H1 (cell line): ENCODE measurements around the gene DMBX1. TPM values are rescaled to one million over a fixed set of nuclear protein-coding genes. Genes with fewer than 3 reads are reported as not detected.

Source experiments
- EGR1 ChIP-seq: IDR thresholded peaks from 2 replicates; pipeline ENCODE4 v1.6.1; 2011; ENCODE audit warnings: low read depth, low read length, borderline replicate concordance
- USF2 ChIP-seq: IDR thresholded peaks from 2 replicates; pipeline ENCODE4 v1.6.1; 2011; ENCODE audit warnings: low read length, improper control_type of control experiment
- polyA plus RNA-seq, 7 experiments: library from polyadenylated mRNA; depleted of rRNA in 3 of 7; stranded (reverse) in 5 of 7; unstranded in 2 of 7; fragments of >200 nt in 5 of 7; fragments of 200-250 nt in 2 of 7; gene quantifications; 1 replicate in 5 of 7; 2 replicates in 1 of 7; 4 replicates in 1 of 7; pipeline versions ENCODE4 v1.2.1 to v1.2.3, GENCODE V29; 2011 to 2013; ENCODE audit warnings: missing spikeins in 2 of 7, mixed read lengths in 2 of 7
- total RNA-seq: library from RNA; stranded (reverse); fragmentation: NEBNext Ultra II Directional; extraction: Animal tissue kit (Norgen Biotek cat#: 25700); gene quantifications from 2 replicates; pipeline ENCODE4 v1.2.1, GENCODE V29; 2021

Gene DMBX1
- total and polyA plus RNA-seq, 2 of the 8 experiments (the other 6 are each of a cell fraction or from before 2014, with no cell fraction given) = 0.23 to 0.30 TPM

GRCh38 chr1:46533179-46533864 is 43.7 kb downstream of the DMBX1 start (continued):
- TF ChIP-seq EGR1 (no peak), USF2 (no peak)
